NCI-H748 treated with DMSO at 0.1 percent for 48 hours (cell line): Measurements from ENCODE around the gene ZMYND11.

Experiments
- DNase-seq: peaks from one replicate; lab custom pipeline; 2025; lab: John Stamatoyannopoulos, UW

The ZMYND11 gene

DNA sequence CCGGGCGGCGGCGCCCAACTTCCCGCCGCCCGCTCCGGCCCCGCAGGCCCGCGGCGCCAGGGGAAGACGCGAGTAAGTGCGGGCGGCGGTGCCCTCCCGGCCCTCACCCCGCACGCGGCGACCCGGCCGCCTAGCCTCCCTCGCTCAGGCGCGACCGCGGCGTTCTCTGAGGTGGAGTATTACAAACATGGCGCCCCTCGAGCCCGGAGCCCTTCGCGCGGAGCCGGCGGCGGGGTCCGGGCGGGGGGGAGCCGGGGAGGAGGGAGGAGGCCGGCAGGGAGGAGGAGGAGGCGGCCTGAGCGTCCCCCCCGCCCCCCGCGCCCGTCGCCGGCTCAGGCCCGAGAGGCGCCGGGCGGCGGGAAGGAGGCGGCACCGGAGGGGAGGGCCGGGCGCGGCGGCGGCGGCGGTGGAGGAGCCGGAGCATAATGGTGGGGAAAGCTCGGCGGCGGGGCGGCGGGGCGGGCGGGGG is at the start of gene ZMYND11:
Gene ZMYND11, plus strand, starts transcription at position 324 of the 469 bp plus-strand sequence. CDS start 44,558 bp downstream, outside the sequence.
- DNase-seq = no peak

DNA sequence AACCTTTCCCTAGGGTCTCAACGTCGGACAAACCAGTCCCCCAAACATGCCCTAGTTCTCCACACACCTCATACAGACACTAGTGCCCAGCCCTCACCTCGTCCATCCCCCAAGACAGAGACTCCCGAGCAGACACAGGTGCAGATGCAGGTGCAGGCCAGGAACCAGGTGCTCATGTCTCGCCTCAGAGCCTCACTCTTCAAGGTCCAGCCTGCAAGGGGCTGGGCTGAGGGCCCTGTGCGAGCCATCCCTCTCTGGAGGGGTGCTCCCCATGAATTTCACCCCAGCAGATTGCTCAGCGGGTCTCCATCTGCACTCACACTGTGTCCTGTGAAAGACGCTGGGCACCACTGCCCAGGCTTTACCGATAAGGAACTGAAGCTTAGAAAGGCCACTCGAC is 49.2 kb upstream of the ZMYND11 start:
- DNase-seq = no peak

DNA sequence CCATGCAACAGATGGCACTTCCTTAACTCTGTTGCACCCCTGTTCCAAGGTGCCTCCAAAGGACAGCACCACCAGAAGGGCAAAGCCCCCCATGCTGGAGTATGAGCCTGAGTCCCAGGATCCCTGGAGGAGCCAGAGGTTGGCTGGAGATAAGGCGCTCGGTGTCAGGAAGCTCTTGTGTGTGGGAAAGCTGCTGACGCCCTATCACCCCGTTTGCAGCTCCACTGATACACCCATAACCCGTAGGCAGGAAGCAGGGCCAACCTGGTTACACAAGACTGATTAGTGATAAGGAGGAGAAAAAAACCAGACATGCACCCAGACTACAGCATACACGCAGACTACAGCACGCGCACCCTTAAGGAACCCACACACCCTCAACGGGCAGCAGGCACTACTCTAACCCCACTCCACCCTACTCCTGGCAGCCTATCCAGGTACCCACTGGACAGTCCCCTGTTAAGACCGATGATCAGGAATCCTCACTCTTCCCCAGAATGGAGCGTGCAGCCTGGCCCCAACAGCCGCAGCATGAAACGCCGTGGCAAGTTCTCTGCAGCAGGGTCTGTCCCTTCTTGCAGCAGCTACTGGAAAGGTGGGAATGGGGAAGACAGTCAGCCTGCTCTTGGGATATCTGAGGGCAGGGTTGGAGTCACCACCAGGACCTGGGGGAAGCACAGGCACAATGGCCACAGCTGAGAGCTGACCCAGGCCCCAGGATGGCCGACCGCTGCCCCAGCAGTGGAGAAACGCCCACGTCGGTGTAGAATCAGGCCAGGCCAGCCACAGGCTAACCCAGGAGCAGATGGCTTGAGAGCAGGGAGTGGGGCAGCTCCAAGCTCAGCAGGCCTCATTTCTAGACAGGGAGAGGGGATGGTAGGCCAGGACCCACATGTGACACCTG is 47.8 kb upstream of the ZMYND11 start:
- DNase-seq = no peak

GRCh38 chr10:88253-88652 is 47.0 kb upstream of the ZMYND11 start:
- DNase-seq = no peak

DNA sequence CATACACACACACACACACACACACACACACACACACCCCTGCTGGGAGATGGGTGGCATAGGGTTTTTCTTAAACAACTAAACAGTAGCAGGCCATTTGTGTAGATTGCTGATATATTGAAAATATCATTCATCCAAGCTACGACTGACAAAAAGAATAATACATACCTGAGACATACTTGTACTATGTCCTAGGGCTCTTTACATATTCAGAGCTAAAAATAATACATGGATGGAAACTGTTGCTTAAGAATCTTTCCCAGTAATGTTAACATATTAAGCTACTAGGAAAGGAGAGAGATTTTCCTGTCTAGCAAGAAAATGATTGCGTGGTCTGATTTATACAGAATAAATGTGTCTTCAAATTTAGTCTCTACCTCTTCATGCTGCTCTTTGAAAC is 46.0 kb upstream of the ZMYND11 start:
- DNase-seq = no peak

GRCh38 chr10:90161-90560 is 45.1 kb upstream of the ZMYND11 start:
- no peak for DNase-seq

GRCh38 chr10:91313-91712 is 43.9 kb upstream of the ZMYND11 start:
- DNase-seq = no peak

GRCh38 chr10:92153-92552 is 43.1 kb upstream of the ZMYND11 start:
- no peak for DNase-seq

- no peak for DNase-seq
Measured at GRCh38 chr10:92846-93245, 42.4 kb upstream of the ZMYND11 start.

DNA sequence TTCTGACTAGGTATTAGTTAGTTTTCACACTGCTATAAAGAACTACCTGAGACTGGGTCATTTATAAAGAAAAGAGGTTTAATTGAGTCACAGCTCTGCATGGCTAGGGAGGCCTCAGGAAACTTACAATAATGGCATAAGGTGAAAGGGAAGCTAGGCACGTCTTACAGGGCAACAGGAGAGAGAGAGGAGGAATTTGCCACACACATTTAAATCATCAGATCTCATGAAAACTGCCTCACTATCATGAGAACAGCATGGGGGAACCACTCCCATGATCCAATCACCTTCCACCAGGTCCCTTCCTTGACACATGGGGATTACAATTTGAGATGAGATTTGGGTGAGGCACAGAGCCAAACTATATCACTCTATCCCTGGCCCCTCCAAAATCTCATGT is 40.6 kb upstream of the ZMYND11 start:
- no peak for DNase-seq

DNA sequence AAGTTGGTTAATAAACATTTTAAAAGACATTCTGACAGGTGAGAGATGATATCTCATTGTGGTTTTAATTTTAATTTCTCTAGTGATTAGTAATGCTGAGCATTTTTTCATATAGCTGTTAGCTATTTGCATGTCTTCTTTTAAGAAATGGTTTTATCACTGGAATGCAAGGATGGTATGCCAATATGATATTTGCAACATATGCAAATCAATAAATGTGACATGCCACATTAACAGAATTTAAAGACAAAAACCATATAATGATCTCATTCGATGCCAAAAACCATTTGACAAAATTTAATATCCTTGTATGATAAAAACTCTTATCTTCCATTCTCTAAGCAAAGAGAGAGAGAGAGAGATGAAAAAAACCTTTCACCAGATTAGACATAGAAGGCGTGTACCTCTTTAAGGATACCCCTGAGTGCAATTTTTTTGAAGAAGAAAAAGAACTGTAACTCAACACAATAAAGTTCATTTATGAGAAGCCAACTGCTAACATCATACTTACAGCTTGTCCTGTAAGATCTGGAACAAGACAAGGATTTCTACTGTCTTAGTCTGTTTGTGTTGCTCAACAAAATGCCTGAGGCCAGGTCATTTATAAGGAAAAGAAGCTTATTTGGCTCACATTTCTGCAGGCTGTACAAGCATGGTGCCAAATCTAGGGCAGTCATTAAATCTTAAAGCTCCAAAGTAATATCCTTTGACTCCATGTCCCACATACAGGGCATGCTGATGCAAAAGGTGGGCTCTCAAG is 39.7 kb upstream of the ZMYND11 start:
- no peak for DNase-seq

GRCh38 chr10:96466-96865 is 38.8 kb upstream of the ZMYND11 start:
- no peak for DNase-seq

GRCh38 chr10:104416-104815 is 30.8 kb upstream of the ZMYND11 start:
- no peak for DNase-seq

- no peak for DNase-seq
Measured at GRCh38 chr10:104862-105565, 30.2 kb upstream of the ZMYND11 start.

DNA sequence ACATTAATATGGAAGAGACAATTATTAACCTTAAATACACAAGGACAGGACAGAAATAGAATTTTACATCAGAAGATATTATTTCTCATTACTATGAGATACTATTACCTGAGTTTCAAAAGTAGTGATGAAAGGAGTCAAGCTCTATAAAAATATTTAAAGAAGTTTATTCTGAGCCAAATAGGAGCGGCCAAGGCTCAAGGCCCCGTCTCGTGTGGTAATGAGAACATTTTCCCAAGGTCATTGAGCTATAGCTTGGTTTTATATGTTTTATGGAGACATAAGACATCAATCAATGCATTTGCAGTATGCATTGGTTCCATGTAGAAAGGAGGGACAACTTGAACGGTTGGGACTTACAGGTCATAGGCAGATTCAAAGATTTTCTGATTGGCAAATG is 29.4 kb upstream of the ZMYND11 start:
- DNase-seq = no peak

- DNase-seq = no peak
Measured at GRCh38 chr10:106740-107139, 28.5 kb upstream of the ZMYND11 start.

DNA sequence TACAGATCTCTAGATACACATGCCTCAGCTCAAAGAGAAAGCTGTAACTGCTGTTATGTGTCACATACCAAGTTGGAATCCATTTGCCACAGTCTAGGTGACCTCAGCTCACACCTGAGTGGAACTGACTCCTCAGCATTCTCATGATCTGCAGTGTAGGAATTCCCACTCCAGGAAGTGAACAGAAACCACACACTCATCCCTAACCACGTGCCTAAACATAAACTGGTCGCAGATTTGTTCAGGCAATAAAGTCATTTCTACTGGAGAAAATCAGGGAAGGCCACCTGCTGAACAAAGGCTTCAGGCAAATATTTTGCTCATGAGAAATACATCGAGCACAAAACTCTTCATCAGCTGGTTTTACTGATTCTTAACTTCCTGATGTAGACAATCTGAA is 23.0 kb upstream of the ZMYND11 start:
- DNase-seq = no peak

DNA sequence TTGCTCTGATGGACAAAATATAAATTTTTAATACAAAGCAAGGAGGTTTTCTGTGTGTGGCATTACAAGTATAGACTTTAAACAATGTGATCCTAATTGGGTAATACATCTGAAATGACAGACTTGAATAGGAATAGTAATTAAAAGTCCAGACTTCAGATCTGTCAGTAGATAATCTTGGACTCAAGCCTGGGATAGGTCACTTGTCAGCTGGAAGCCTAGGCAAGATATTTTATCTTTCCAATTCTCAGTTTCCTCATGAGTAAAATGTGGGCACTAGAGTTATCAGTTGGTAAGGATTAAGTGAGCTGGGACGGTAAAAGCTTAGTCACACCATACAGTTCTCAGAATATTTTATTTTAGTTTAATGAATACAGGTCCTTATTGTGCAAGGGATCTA is 10.4 kb upstream of the ZMYND11 start:
- DNase-seq = no peak

DNA sequence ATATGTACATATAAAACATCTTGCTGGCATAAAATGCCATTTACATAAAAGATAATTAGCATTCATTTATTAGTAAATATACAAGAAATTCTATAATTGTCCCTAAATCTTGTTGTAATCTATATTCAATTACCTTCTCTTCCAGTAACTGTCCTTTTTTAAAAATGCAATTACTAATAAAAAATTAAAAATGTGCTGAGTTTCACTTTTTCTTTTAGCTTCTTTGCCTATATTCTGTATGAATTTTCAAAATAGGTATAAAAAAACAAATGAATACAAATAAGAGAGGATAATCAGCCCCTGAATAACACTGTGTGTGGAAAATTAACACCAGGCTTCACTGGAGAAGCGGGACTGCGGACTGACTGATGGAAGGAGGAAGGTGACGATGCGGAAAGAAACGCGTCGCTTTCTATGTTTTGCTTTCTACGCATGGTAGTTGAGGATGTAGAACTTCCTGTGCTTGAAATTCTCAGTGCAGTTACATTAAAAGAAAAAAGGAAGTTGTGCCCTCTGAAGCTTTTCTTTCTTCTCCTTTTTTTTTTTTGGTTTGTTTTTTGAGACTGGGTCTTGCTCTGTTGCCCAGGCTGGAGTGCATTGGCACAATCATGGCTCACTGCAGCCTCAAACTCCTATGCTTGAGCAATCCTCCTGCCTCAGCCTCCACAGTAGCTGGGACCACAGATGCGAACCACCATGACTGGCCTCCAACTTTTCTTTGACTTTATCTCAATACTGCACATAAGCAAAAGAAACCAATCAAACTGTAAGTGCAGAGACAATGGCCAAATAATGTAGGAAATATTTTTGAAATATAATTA is 7.4 kb upstream of the ZMYND11 start:
- no peak for DNase-seq

GRCh38 chr10:129810-130209 is 5.4 kb upstream of the ZMYND11 start:
- no peak for DNase-seq
